Spleen (tissue), 7 donors: ENCODE data around the gene PTPRO.

Experiments
- CTCF ChIP-seq, 11 experiments: fragments of 200-600 bp in 7 of 11; fragments of 450-650 bp in 4 of 11; sonication (generic) in 4 of 11; IDR thresholded peaks in 8 of 11; conservative IDR thresholded peaks in 3 of 11; 1 replicate in 7 of 11; 2 replicates in 4 of 11; pipeline versions ENCODE4 v1.4.0 to v1.8.0; 2016 to 2021; ENCODE audit warnings: antibody characterized with exemption in 11 of 11, inconsistent platforms in 4 of 11, mild to moderate bottlenecking in 1 of 11
- POLR2A ChIP-seq, 3 donors: fragments of 450-650 bp; IDR thresholded peaks; one replicate each; pipeline ENCODE4 v1.5.1; 2017; ENCODE audit warnings: antibody characterized with exemption in 3 of 3, mild to moderate bottlenecking in 1 of 3
- donor health status: DM: no; HTN: no; CAD: no; lungs with moderate emphysema.
- donor health status: DM: no; HTN: no; CAD: no.
- donor health status: DM: no; HTN: no; CAD: no.

GRCh38 chr12:15407025-15407424, 84.7 kb downstream of the PTPRO start:
- TF ChIP-seq CTCF (IDR thresholded peaks at IDR 0.05 in 8 of 11, conservative IDR thresholded peaks at IDR 0.05 in 3 of 11) (no peak), POLR2A (IDR thresholded peaks at IDR 0.05) (no peak)
